ENCODE measurements around the gene PEMT.
A peak's percentile ranks its signal among the peaks of the same experiment; 100 is the strongest.

The PEMT gene

GRCh38 chr17:17628388-17629008, 37.0 kb upstream of the PEMT start:
- H3K27ac ChIP-seq = no peak overlapping the region
- no peak for TF ChIP-seq CTCF (IDR thresholded peaks at IDR 0.05)
- peak overlapping the region; percentile 12 for H3K4me3 ChIP-seq
- DNase-seq (ENCODE audit: low spot score) = no peak

DNA sequence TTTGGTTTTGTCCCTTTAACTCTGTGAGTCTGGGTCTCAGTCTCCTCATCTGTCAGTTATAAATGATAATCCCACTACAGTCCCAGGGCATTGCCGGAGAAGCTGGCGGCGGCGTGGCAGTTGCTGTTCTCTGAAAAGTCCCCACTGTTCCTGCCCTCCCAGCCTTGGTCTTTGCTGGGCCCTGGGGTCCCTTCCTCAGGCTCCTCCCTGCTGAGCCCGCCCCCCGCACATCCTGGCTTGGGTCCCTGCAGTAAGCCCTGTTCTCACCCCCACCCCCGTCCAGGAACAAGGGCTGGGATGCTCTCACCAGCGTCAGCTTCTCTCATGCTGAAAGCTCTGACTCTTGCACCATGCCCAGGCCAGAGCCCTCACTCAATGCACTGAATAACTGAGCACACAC, 35.3 kb upstream of the PEMT start:
- no peak for DNase-seq (ENCODE audit: low spot score)
- no peak for TF ChIP-seq CTCF (IDR thresholded peaks at IDR 0.05)
- no peak overlapping the region for H3K4me3 ChIP-seq
- no peak overlapping the region for H3K27ac ChIP-seq

- no peak for DNase-seq (ENCODE audit: low spot score)
- no peak overlapping the region for H3K4me3 ChIP-seq
Observed at GRCh38 chr17:17626151-17626805, 34.8 kb upstream of the PEMT start.

DNA sequence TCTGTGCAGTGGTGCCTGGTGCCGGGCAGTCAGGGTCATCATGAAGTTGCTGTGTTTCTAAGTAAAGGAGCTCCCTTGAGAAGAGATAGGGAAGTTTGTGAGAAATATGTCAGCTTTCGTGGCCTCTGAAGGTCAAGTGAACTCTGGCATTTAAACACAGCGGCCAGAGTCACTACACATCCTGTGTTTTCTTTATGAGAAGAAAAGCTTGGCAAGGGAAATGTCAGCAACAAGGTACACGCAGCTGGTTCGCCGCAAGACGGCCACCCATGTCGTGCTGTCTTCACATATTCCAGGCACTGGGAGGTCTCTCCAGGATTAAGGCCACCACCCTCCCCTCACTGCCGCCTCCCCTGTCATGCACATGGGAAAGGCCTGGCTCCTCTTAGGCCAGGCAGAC, 33.2 kb upstream of the PEMT start:
- DNase-seq (ENCODE audit: low spot score) = no peak
- Histone ChIP-seq H3K4me3 (no peak overlapping the region), H3K27ac (no peak overlapping the region)
- TF ChIP-seq CTCF (IDR thresholded peaks at IDR 0.05) = no peak

More at GRCh38 chr17:17626151-17626805, 34.8 kb upstream of the PEMT start:
- TF ChIP-seq CTCF (IDR thresholded peaks at IDR 0.05) = no peak
- no peak overlapping the region for H3K27ac ChIP-seq

DNA sequence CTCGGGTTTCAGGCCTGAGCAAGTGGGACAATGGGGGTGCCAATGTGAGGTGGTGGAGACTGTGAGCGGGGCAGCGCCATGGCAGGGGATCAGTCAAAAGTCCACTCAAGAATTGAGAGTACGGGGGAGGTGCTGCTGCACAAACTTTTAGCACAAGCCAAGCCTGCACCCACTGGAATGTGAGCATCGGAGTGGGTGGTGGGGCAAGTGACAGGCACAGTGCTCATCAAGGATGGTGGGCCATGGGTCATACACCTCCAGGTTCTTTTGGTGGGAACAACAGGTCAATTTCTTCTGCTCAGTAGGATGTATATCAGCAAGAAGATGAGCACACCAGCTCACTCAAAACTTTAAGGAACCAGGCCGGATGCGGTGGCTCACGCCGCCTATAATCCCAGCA, 32.4 kb upstream of the PEMT start:
- no peak overlapping the region for H3K27ac ChIP-seq
- TF ChIP-seq CTCF (IDR thresholded peaks at IDR 0.05) = no peak
- no peak overlapping the region for H3K4me3 ChIP-seq
- DNase-seq (ENCODE audit: low spot score) = no peak

DNA sequence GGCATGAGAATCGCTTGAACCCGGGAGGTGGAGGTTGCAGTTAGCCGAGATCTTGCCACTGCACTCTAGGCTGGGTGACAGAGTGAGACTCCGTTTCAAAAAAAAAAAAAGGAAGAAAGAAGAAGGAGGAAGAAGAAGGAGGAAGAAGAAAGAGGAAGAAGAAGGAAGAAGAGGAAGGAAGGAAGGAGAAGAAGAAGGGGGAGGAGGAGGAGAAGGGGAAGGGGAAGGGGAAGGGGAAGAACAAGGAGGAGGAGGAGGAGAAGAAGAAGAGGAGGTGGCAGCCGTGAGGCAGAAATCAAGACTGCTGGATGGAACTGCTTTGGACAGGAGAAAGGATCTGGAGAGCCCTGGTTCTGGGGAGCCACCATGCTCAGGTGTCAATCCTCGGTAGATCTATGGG, 29.7 kb upstream of the PEMT start:
- no peak overlapping the region for H3K27ac ChIP-seq

More for the DNA sequence above, 29.7 kb upstream of the PEMT start:
- no peak for TF ChIP-seq CTCF (IDR thresholded peaks at IDR 0.05)
- no peak for DNase-seq (ENCODE audit: low spot score)
- no peak overlapping the region for H3K4me3 ChIP-seq
